Neutrophil (primary cell): ENCODE measurements around the gene MSI2.
A peak's percentile ranks its signal among the peaks of the same experiment; 100 is the strongest.

Experiments used
- H3K27ac ChIP-seq: fragments of 200-600 bp; sonication (generic); 2 replicates; pipeline ENCODE4 v1.5.1; 2016; ENCODE audit warnings: mild to moderate bottlenecking, moderate library complexity
- H3K27me3 ChIP-seq: fragments of 200-600 bp; sonication (generic); 2 replicates; pipeline ENCODE4 v1.6.0; 2016; ENCODE audit warnings: mild to moderate bottlenecking
- H3K36me3 ChIP-seq: fragments of 200-600 bp; sonication (generic); 2 replicates; pipeline ENCODE4 v1.5.1; 2017
- H3K4me1 ChIP-seq, 2 experiments: fragments of 200-600 bp in 1 of 2; sonication (generic) in 1 of 2; 1 replicate in 1 of 2; 2 replicates in 1 of 2; pipeline versions ENCODE4 v1.5.1 to v1.6.1; 2013 to 2016; ENCODE audit warnings: low read depth in 1 of 2, low read length in 1 of 2, mild to moderate bottlenecking in 1 of 2, moderate library complexity in 1 of 2; ENCODE audit not compliant: control insufficient read depth in 1 of 2, insufficient read depth in 1 of 2
- H3K4me3 ChIP-seq, 2 experiments: fragments of 200-600 bp in 1 of 2; sonication (generic) in 1 of 2; 1 replicate in 1 of 2; 2 replicates in 1 of 2; pipeline ENCODE4 v1.5.1; 2013 to 2016; ENCODE audit warnings: low read depth in 1 of 2, low read length in 1 of 2, mild to moderate bottlenecking in 1 of 2, moderate library complexity in 1 of 2
- H3K9me3 ChIP-seq: fragments of 200-600 bp; sonication (generic); 2 replicates; pipeline ENCODE4 v1.5.1; 2016
- TF ChIP-seq, protein P1 (sequence below): fragments of 200-600 bp; sonication (generic); IDR thresholded peaks from 2 replicates; pipeline ENCODE4 v1.5.1; 2016; ENCODE audit warnings: antibody characterized with exemption

Gene MSI2

DNA sequence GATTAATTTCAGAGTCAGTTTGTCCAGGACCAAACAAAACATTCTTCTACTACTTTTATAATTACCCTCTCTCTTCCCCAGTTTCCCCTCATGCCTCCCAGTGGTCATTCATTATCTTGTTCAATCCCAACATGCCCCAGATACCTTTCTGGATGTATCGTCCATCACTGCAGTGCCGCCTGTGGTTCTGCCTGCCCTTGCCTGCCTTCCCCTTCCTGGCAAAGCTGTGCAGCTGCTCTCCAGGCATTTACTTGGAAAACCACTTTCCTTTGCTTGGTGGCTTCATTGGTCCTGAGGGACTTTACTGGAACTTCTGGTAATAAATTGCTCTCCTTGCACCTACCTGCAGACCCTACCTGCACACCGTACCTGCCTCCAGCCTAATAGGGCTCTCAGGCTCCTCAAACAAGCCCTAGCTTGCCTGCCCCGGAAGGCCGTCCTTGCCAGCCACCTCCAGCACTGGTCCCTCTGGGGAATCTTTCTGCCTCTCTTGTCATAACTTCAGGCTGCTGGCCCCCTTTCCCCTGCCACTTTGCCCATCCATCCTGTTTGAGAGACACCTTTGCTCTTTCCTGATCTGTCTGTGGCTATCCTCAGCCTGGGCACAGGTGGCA is 19.5 kb upstream of the MSI2 start:
- Histone ChIP-seq H3K9me3 (no peaks in the 10 kb centered on the region), H3K4me1 (no peaks in the 10 kb centered on the region), H3K36me3 (no peaks in the 10 kb centered on the region), H3K4me3 (no peak overlapping the region), H3K27me3 (no peaks in the 10 kb centered on the region), H3K27ac (no peak overlapping the region)
- TF ChIP-seq, protein P1, sequence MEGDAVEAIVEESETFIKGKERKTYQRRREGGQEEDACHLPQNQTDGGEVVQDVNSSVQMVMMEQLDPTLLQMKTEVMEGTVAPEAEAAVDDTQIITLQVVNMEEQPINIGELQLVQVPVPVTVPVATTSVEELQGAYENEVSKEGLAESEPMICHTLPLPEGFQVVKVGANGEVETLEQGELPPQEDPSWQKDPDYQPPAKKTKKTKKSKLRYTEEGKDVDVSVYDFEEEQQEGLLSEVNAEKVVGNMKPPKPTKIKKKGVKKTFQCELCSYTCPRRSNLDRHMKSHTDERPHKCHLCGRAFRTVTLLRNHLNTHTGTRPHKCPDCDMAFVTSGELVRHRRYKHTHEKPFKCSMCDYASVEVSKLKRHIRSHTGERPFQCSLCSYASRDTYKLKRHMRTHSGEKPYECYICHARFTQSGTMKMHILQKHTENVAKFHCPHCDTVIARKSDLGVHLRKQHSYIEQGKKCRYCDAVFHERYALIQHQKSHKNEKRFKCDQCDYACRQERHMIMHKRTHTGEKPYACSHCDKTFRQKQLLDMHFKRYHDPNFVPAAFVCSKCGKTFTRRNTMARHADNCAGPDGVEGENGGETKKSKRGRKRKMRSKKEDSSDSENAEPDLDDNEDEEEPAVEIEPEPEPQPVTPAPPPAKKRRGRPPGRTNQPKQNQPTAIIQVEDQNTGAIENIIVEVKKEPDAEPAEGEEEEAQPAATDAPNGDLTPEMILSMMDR: no peak

GRCh38 chr17:57240648-57241047 is 15.7 kb upstream of the MSI2 start:
- Histone ChIP-seq H3K27ac (no peak overlapping the region), H3K27me3 (peaks cover 9% of the 10 kb centered on the region), H3K9me3 (no peaks in the 10 kb centered on the region), H3K36me3 (no peaks in the 10 kb centered on the region), H3K4me1 (no peaks in the 10 kb centered on the region), H3K4me3 (no peak overlapping the region)
- TF ChIP-seq, protein P1: no peak

DNA sequence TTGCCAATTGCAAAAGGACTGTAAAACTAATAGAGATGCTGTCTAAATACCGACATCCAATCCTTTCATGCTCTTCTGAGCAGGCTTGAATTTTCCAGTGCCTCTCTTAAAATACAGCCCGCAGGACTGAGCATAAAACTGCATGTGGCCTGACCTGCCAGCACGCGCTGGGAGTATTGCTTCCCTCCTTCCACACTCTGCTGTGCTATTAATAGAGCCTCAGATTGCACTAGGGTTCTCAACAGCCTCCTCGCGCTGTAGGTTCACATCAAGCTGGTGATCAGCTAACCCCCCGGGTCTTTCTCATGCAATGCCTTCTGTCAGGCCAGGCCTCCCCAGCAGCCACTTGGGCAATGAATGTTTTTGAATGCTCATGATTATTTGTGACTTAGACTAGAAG is 14.2 kb upstream of the MSI2 start:
- no peak overlapping the region for H3K27ac ChIP-seq

GRCh38 chr17:57243171-57243622 is 13.1 kb upstream of the MSI2 start:
- no peak overlapping the region for H3K27ac ChIP-seq
- H3K27me3 ChIP-seq: peaks cover 9% of the 10 kb centered on the region
- H3K4me1 ChIP-seq: no peaks in the 10 kb centered on the region
- no peaks in the 10 kb centered on the region for H3K9me3 ChIP-seq
- no peaks in the 10 kb centered on the region for H3K36me3 ChIP-seq
- TF ChIP-seq, protein P1: peak; percentile 87
- no peak overlapping the region for H3K4me3 ChIP-seq

More for the DNA sequence above, 14.2 kb upstream of the MSI2 start:
- H3K4me3 ChIP-seq: no peak overlapping the region
- peaks cover 9% of the 10 kb centered on the region for H3K27me3 ChIP-seq
- H3K9me3 ChIP-seq: no peaks in the 10 kb centered on the region
- no peaks in the 10 kb centered on the region for H3K36me3 ChIP-seq
- TF ChIP-seq, protein P1: no peak
- no peaks in the 10 kb centered on the region for H3K4me1 ChIP-seq

DNA sequence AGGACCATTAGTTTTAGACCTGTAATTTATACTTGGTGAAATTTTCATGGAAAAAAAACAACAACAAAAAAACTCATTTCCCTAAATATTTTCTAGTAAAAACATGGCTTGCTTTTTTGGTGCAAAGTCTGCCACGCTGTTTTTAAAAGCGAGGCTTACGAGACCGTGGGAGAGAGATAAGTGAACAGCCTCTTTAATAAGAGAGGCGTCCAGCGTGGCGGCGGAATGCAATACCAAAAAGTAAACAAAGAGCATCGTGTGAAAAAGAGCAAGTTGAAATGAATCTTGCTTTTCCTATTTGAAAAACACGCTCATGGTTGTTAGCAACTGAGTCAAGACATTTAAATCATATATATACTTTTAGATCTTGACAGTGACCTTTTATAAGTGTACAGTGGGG is 10.5 kb upstream of the MSI2 start:
- no peak overlapping the region for H3K4me3 ChIP-seq
- H3K4me1 ChIP-seq: no peaks in the 10 kb centered on the region
- H3K36me3 ChIP-seq: no peaks in the 10 kb centered on the region
- peaks cover 9% of the 10 kb centered on the region for H3K27me3 ChIP-seq
- TF ChIP-seq, protein P1: no peak
- H3K27ac ChIP-seq: no peak overlapping the region
- no peaks in the 10 kb centered on the region for H3K9me3 ChIP-seq

DNA sequence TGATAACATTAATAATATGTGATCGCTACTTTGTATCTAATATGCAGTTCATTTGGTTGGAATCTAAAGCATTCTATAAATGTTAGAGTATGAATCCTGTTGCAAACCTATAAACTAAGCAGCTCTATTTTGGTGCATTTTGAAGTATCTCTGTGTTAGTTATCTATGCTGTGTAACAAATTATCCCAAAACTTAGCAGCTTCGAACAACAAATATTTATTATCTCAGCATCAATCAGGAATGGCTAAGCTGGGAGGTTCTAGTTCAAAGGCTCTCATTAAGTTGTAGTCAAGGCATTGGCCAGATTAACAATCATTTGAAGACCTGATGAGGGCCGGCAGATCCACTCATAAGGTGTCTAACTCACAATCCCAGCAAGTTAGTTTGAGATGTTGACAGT is 10.1 kb upstream of the MSI2 start:
- Histone ChIP-seq H3K27ac (no peak overlapping the region), H3K9me3 (no peaks in the 10 kb centered on the region), H3K4me3 (no peak overlapping the region), H3K4me1 (no peaks in the 10 kb centered on the region), H3K36me3 (no peaks in the 10 kb centered on the region), H3K27me3 (peaks cover 9% of the 10 kb centered on the region)
- TF ChIP-seq, protein P1: no peak
